Liver (tissue), 9 donors: ENCODE measurements around the gene SH2D4B. TPM values are rescaled to one million over a fixed set of nuclear protein-coding genes. Genes with fewer than 3 reads are reported as not detected.

Experiments
- DNase-seq: peaks from one replicate; pipeline ENCODE4 v3.0.0-alpha.2; 2017; ENCODE audit warnings: low spot score
- H3K27ac ChIP-seq, 2 donors: one replicate each; pipeline ENCODE4 v1.7.0; 2013; ENCODE audit warnings: inconsistent platforms in 2 of 2, low read length in 2 of 2, control low read depth in 1 of 2, low read depth in 1 of 2, mild to moderate bottlenecking in 1 of 2
- H3K27me3 ChIP-seq, 4 donors: one replicate each; pipeline versions ENCODE4 v1.6.1 to v1.7.0; 2013; ENCODE audit warnings: low read length in 3 of 4, inconsistent platforms in 1 of 4, mild to moderate bottlenecking in 1 of 4, moderate library complexity in 1 of 4; ENCODE audit not compliant: control insufficient read depth in 4 of 4, insufficient read depth in 4 of 4
- H3K36me3 ChIP-seq, 4 donors: one replicate each; pipeline versions ENCODE4 v1.6.1 to v1.7.0; 2013; ENCODE audit warnings: low read length in 3 of 4, mild to moderate bottlenecking in 3 of 4, low read depth in 1 of 4, moderate library complexity in 1 of 4; ENCODE audit not compliant: control insufficient read depth in 4 of 4, insufficient read depth in 3 of 4
- H3K4me1 ChIP-seq, 4 donors: one replicate each; pipeline versions ENCODE4 v1.6.1 to v1.7.0; 2013; ENCODE audit warnings: low read length in 3 of 4, mild to moderate bottlenecking in 3 of 4, moderate library complexity in 1 of 4; ENCODE audit not compliant: control insufficient read depth in 4 of 4, insufficient read depth in 4 of 4
- H3K4me3 ChIP-seq, 3 donors: one replicate each; pipeline versions ENCODE4 v1.6.1 to v1.7.0; 2013; ENCODE audit warnings: low read length in 3 of 3, control low read depth in 1 of 3, low read depth in 1 of 3, mild to moderate bottlenecking in 1 of 3
- H3K9ac ChIP-seq, 2 donors: one replicate each; pipeline ENCODE4 v1.7.0; 2013; ENCODE audit warnings: low read length in 2 of 2, mild to moderate bottlenecking in 2 of 2, moderate library complexity in 2 of 2, control low read depth in 1 of 2, low read depth in 1 of 2
- H3K9me3 ChIP-seq, 4 donors: one replicate each; pipeline versions ENCODE4 v1.6.1 to v1.7.0; 2013; ENCODE audit warnings: low read length in 3 of 4; ENCODE audit not compliant: control insufficient read depth in 4 of 4
- EGR1 ChIP-seq, 2 donors: IDR thresholded peaks; 2 replicates each; pipeline ENCODE4 v1.6.1; 2016 to 2018; ENCODE audit warnings: antibody characterized with exemption in 2 of 2, low read depth in 2 of 2
- FOXA1 ChIP-seq: IDR thresholded peaks from 2 replicates; pipeline ENCODE4 v1.6.1; 2016; ENCODE audit warnings: antibody characterized with exemption
- FOXA2 ChIP-seq: IDR thresholded peaks from 2 replicates; pipeline ENCODE4 v1.6.1; 2016; ENCODE audit warnings: antibody characterized with exemption
- GABPA ChIP-seq, 2 donors: IDR thresholded peaks in 1 of 2; conservative IDR thresholded peaks in 1 of 2; 2 replicates each; pipeline ENCODE4 v1.6.1; 2016; ENCODE audit warnings: antibody characterized with exemption in 2 of 2, mild to moderate bottlenecking in 1 of 2, moderate library complexity in 1 of 2
- HNF4A ChIP-seq, 2 donors: conservative IDR thresholded peaks; 2 replicates each; pipeline ENCODE4 v1.6.1; 2016; ENCODE audit warnings: antibody characterized with exemption in 2 of 2, mild to moderate bottlenecking in 2 of 2
- HNF4G ChIP-seq: IDR thresholded peaks from 2 replicates; pipeline ENCODE4 v1.6.1; 2016; ENCODE audit warnings: antibody characterized with exemption
- JUND ChIP-seq, 2 donors: IDR thresholded peaks; 2 replicates each; pipeline ENCODE4 v1.6.1; 2016; ENCODE audit warnings: antibody characterized with exemption in 2 of 2
- MAX ChIP-seq: IDR thresholded peaks from 2 replicates; pipeline ENCODE4 v1.6.1; 2016; ENCODE audit warnings: antibody characterized with exemption
- NR2F2 ChIP-seq: IDR thresholded peaks from 2 replicates; pipeline ENCODE4 v1.6.1; 2016; ENCODE audit warnings: antibody characterized with exemption
- REST ChIP-seq: IDR thresholded peaks from 2 replicates; pipeline ENCODE4 v1.6.1; 2016; ENCODE audit warnings: antibody characterized with exemption, mild to moderate bottlenecking
- RXRA ChIP-seq, 2 donors: IDR thresholded peaks; 2 replicates each; pipeline ENCODE4 v1.6.1; 2017 to 2018; ENCODE audit warnings: antibody characterized with exemption in 2 of 2, mild to moderate bottlenecking in 1 of 2
- SP1 ChIP-seq: IDR thresholded peaks from 2 replicates; pipeline ENCODE4 v1.6.1; 2018; ENCODE audit warnings: antibody characterized with exemption, mild to moderate bottlenecking
- TAF1 ChIP-seq: conservative IDR thresholded peaks from 2 replicates; pipeline ENCODE4 v1.6.1; 2016; ENCODE audit warnings: antibody characterized with exemption, mild to moderate bottlenecking
- YY1 ChIP-seq: IDR thresholded peaks from 2 replicates; pipeline ENCODE4 v1.6.1; 2016; ENCODE audit warnings: antibody characterized with exemption, mild to moderate bottlenecking
- ZBTB33 ChIP-seq: IDR thresholded peaks from 2 replicates; pipeline ENCODE4 v1.6.1; 2016; ENCODE audit warnings: antibody characterized with exemption
- WGBS: extraction: QIAGEN DNeasy Blood & Tissue Kit; methylation state at CpG from one replicate; pipeline ENCODE4 v1.1.7; 2013; 5-methylcytosine and 5-hydroxymethylcytosine counted together
- polyA plus RNA-seq, 2 donors: library from polyadenylated mRNA; stranded (reverse) in 1 of 2; unstranded in 1 of 2; fragments of 200-250 nt in 1 of 2; fragments of >200 nt in 1 of 2; fragmentation: Nextera tagmentation in 1 of 2; extraction: Ambion mirVana in 1 of 2; gene quantifications; one replicate each; pipeline versions ENCODE4 v1.2.1 to v1.2.3, GENCODE V29; 2013 to 2015
- total RNA-seq, 2 donors: library from RNA; depleted of rRNA; stranded (reverse); fragments of >200 nt; gene quantifications; one replicate each; pipeline ENCODE4 v1.2.3, GENCODE V29; 2014
- TF ChIP-seq, protein P1 (sequence below): IDR thresholded peaks from 2 replicates; pipeline ENCODE4 v1.6.1; 2016; ENCODE audit warnings: antibody characterized with exemption
- TF ChIP-seq, protein P2 (sequence below): fragments of 150-350 bp; IDR thresholded peaks from 2 replicates; pipeline ENCODE4 v1.5.1; 2017; ENCODE audit warnings: improper control_type of control experiment, low read depth, low read length; ENCODE audit not compliant: missing input control
- donor health status: healthy.
- donor health status: healthy.
- donor health status: healthy.
- donor health status: healthy.
- donor health status: healthy.

Gene SH2D4B
- total and polyA plus RNA-seq, 4 donors, result 0.19 TPM; not detected in 3

GRCh38 chr10:80617807-80618206 is 80.1 kb downstream of the SH2D4B start:
- 94% methylated on average over 3 of the region's 3 CpGs for WGBS
- no peak for DNase-seq
- Histone ChIP-seq H3K27ac (no peak overlapping the region), H3K9ac (no peak overlapping the region), H3K4me1 (no peaks in the 10 kb centered on the region), H3K27me3 (no peaks in the 10 kb centered on the region), H3K36me3 (no peaks in the 10 kb centered on the region), H3K9me3 (no peaks in the 10 kb centered on the region), H3K4me3 (no peak overlapping the region)
- TF ChIP-seq, protein P1, sequence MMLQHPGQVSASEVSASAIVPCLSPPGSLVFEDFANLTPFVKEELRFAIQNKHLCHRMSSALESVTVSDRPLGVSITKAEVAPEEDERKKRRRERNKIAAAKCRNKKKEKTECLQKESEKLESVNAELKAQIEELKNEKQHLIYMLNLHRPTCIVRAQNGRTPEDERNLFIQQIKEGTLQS, result no peak
- TF ChIP-seq MAX (no peak), GABPA (IDR thresholded peaks at IDR 0.05 in 1 of 2, conservative IDR thresholded peaks at IDR 0.05 in 1 of 2) (no peak), TAF1 (no peak), HNF4A (conservative IDR thresholded peaks at IDR 0.05) (no peak), EGR1 (IDR thresholded peaks at IDR 0.05; ENCODE audit: low read depth in 2 of 2) (no peak), NR2F2 (no peak), ZBTB33 (no peak), SP1 (no peak), JUND (IDR thresholded peaks at IDR 0.05) (no peak), RXRA (IDR thresholded peaks at IDR 0.05) (no peak)
- TF ChIP-seq, protein P2, sequence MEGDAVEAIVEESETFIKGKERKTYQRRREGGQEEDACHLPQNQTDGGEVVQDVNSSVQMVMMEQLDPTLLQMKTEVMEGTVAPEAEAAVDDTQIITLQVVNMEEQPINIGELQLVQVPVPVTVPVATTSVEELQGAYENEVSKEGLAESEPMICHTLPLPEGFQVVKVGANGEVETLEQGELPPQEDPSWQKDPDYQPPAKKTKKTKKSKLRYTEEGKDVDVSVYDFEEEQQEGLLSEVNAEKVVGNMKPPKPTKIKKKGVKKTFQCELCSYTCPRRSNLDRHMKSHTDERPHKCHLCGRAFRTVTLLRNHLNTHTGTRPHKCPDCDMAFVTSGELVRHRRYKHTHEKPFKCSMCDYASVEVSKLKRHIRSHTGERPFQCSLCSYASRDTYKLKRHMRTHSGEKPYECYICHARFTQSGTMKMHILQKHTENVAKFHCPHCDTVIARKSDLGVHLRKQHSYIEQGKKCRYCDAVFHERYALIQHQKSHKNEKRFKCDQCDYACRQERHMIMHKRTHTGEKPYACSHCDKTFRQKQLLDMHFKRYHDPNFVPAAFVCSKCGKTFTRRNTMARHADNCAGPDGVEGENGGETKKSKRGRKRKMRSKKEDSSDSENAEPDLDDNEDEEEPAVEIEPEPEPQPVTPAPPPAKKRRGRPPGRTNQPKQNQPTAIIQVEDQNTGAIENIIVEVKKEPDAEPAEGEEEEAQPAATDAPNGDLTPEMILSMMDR, result no peak

GRCh38 chr10:80619036-80619435 is 81.3 kb downstream of the SH2D4B start:
- Histone ChIP-seq H3K9me3 (no peaks in the 10 kb centered on the region), H3K9ac (no peak overlapping the region), H3K36me3 (no peaks in the 10 kb centered on the region), H3K27me3 (no peaks in the 10 kb centered on the region), H3K4me1 (no peaks in the 10 kb centered on the region), H3K4me3 (no peak overlapping the region), H3K27ac (no peak overlapping the region)
- no peak for DNase-seq
- WGBS, result 90% methylated on average over 5 of the region's 5 CpGs
- TF ChIP-seq TAF1 (no peak), HNF4G (no peak), SP1 (no peak)

DNA sequence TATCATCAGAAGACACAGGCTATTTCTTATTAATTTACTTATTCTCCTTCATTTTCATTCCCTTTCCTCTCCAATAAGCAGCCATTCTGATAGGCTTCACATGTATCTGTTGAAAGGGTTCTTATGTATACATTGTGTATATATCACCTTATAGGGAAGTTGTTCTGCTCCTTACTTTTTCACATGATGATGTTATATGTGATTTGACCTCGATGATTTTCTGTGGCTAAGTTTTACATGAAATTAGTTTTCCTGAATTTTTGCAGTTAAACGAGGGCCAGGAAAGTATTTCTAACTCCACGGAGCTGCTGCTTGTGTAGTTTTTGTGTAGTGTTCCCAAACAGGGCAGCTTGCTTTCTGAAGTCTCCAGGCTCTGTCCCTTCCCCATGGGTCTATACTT is 84.5 kb downstream of the SH2D4B start:
- no peaks in the 10 kb centered on the region for H3K36me3 ChIP-seq
- H3K9me3 ChIP-seq, result no peaks in the 10 kb centered on the region
- DNase-seq, result no peak
- H3K27me3 ChIP-seq, result no peaks in the 10 kb centered on the region
- no peak overlapping the region for H3K9ac ChIP-seq
- no peak overlapping the region for H3K4me3 ChIP-seq
- H3K27ac ChIP-seq, result no peak overlapping the region
- 59% methylated on average over 3 of the region's 3 CpGs for WGBS
- H3K4me1 ChIP-seq, result no peaks in the 10 kb centered on the region
- TF ChIP-seq ZBTB33, result no peak
- TF ChIP-seq FOXA1, result no peak
- no peak for TF ChIP-seq HNF4G
- no peak for TF ChIP-seq HNF4A (conservative IDR thresholded peaks at IDR 0.05)
- no peak for TF ChIP-seq GABPA (IDR thresholded peaks at IDR 0.05 in 1 of 2, conservative IDR thresholded peaks at IDR 0.05 in 1 of 2)
- TF ChIP-seq TAF1, result no peak
- no peak for TF ChIP-seq FOXA2
- no peak for TF ChIP-seq NR2F2
- no peak for TF ChIP-seq REST
- TF ChIP-seq JUND (IDR thresholded peaks at IDR 0.05), result no peak
- TF ChIP-seq RXRA (IDR thresholded peaks at IDR 0.05), result no peak
- no peak for TF ChIP-seq YY1
